GM11168 (cell line): ENCODE data around the gene SLC25A12.
"Not testable (repeated sequence)": the region's sequence is repeated elsewhere in the genome, so short reads cannot be mapped to it uniquely, and the experiment has no call there.

ENCODE experiments used
- in situ Hi-C: fragments of 300-500 bp; cut with MboI; formaldehyde crosslinking; loops from one replicate; pipeline ENCODE4 v1.12.0; 2022; ENCODE audit warnings: low sequenced_read_pairs; ENCODE audit not compliant: unreplicated experiment

SLC25A12 gene

GRCh38 chr2:171834286-171834685 is 59.8 kb downstream of the SLC25A12 start:
- in situ Hi-C loops: no loop called here

- in situ Hi-C loops: no loop called here
These were observed 61.6 kb downstream of the SLC25A12 start for GRCh38 chr2:171832489-171832888.

GRCh38 chr2:171830039-171830438 is 64.0 kb downstream of the SLC25A12 start:
- in situ Hi-C loops: no loop called here

- in situ Hi-C loops: no loop called here
These were observed 70.0 kb downstream of the SLC25A12 start for GRCh38 chr2:171824086-171824485.

- in situ Hi-C loops: no loop called here
These were observed 71.3 kb downstream of the SLC25A12 start for GRCh38 chr2:171822525-171823322.

GRCh38 chr2:171819453-171819852 is 74.6 kb downstream of the SLC25A12 start:
- in situ Hi-C loops: no loop called here

GRCh38 chr2:171814883-171815282 is 79.2 kb downstream of the SLC25A12 start:
- in situ Hi-C loops: no loop called here

GRCh38 chr2:171814174-171814573 is 79.9 kb downstream of the SLC25A12 start:
- in situ Hi-C loops: no loop called here

GRCh38 chr2:171813729-171814128 is 80.3 kb downstream of the SLC25A12 start:
- in situ Hi-C loops: no loop called here

GRCh38 chr2:171813126-171813525 is 80.9 kb downstream of the SLC25A12 start:
- in situ Hi-C loops: no loop called here

GRCh38 chr2:171811245-171811628 is 82.8 kb downstream of the SLC25A12 start:
- in situ Hi-C loops: no loop called here

- in situ Hi-C loops: no loop called here
These were observed 83.4 kb downstream of the SLC25A12 start for GRCh38 chr2:171810422-171811244.

- in situ Hi-C loops: not testable (repeated sequence)
These were observed 85.2 kb downstream of the SLC25A12 start for GRCh38 chr2:171808885-171809284.

GRCh38 chr2:171807831-171808393 is 86.1 kb downstream of the SLC25A12 start:
- in situ Hi-C loops: no loop called here

- in situ Hi-C loops: no loop called here
These were observed 86.9 kb downstream of the SLC25A12 start for GRCh38 chr2:171807119-171807518.

- in situ Hi-C loops: no loop called here
These were observed 89.6 kb downstream of the SLC25A12 start for GRCh38 chr2:171804456-171804855.

GRCh38 chr2:171803757-171804156 is 90.3 kb downstream of the SLC25A12 start:
- in situ Hi-C loops: no loop called here

- in situ Hi-C loops: no loop called here
These were observed 93.4 kb downstream of the SLC25A12 start for GRCh38 chr2:171800639-171801038.

GRCh38 chr2:171798156-171798820 is 95.8 kb downstream of the SLC25A12 start:
- in situ Hi-C loops: no loop called here

GRCh38 chr2:171794918-171795317 is 99.1 kb downstream of the SLC25A12 start:
- in situ Hi-C loops: no loop called here
